Airway epithelial cell (primary cell): ENCODE measurements around the gene P3H1. TPM values are rescaled to one million over a fixed set of nuclear protein-coding genes. Genes with fewer than 3 reads are reported as not detected.

ENCODE experiments used
- total RNA-seq: library from RNA; depleted of rRNA; stranded (reverse); fragments of >200 nt; gene quantifications from 2 replicates; pipeline ENCODE4 v1.2.3, GENCODE V29; 2015

P3H1 gene, protein sequence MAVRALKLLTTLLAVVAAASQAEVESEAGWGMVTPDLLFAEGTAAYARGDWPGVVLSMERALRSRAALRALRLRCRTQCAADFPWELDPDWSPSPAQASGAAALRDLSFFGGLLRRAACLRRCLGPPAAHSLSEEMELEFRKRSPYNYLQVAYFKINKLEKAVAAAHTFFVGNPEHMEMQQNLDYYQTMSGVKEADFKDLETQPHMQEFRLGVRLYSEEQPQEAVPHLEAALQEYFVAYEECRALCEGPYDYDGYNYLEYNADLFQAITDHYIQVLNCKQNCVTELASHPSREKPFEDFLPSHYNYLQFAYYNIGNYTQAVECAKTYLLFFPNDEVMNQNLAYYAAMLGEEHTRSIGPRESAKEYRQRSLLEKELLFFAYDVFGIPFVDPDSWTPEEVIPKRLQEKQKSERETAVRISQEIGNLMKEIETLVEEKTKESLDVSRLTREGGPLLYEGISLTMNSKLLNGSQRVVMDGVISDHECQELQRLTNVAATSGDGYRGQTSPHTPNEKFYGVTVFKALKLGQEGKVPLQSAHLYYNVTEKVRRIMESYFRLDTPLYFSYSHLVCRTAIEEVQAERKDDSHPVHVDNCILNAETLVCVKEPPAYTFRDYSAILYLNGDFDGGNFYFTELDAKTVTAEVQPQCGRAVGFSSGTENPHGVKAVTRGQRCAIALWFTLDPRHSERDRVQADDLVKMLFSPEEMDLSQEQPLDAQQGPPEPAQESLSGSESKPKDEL
- 37.1 and 43.0 TPM in 2 replicates for total RNA-seq

DNA sequence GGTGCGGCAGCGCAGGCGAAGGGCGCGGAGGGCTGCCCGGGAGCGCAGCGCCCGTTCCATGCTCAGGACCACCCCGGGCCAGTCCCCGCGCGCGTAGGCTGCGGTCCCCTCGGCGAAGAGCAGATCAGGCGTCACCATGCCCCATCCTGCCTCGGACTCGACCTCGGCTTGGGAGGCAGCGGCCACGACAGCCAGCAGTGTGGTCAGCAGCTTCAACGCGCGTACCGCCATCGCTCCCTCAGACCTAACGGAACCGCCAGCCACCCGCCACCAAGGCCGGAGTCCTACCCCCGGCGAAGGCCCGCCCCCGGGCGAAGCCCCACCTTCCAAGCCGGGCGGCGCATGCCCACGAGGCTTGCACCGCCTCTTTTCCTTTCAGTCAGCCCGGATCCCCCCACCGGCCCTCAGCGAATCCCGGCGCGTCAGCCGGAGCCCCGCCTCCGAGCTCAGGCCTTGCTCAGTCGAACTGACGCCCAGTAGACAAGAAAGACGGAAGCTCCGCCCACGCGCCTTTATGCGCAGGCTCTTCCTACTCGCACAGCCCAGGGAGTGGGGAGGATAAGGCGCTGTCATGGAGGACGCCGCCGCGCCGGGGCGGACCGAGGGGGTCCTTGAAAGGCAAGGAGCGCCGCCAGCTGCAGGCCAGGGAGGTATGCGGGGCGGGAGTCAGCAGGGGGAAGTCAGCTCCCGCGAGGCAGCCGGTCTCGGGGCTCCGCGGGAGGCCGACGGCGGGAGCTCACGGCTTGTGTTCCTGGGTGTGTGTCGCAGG lies at the start of gene P3H1, which contains the start of gene C1orf50:
TSS of gene P3H1 (minus strand) at position 288 of the 769 bp plus-strand sequence. CDS start at position 231, 57 bp downstream.
TSS of gene C1orf50 (plus strand) at position 509 of the 769 bp plus-strand sequence. CDS start at position 572, 63 bp downstream.

DNA sequence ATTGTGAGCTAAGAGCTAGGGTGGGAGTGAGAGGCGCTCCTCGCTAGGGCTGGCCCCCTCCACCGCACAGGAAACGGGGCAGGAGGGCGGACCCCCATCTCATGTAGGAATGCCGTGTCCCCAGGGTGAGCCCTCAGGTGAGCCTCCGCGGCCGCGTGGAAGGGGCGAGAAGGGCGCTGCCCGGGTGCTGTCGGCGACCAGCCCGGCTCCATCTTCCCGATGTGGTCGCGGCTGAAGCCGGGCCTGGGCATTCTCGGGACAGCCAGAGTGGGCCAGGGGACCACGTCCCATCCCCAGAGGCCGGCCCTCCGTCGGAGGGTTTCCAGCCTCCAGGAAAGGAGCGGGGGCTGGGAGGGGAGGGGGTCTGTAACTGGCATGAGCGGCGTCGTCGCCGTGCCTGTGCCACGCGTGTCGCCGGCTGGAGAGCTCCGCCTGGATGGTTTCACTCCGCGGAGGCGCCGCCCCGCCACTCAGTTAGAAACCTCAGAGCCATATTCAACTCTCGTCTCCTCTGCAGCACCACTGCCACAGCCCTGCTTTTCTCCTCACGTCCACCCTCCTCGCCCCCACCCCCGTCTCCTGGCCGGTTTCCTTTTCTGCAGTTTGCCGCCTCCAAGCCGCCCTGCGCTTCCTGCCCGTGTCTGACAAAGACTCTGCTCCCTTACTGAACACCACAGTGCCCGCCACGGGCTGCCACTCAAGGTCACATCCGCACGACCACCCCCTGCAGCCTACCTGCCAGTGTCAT lies 18.3 kb upstream of the P3H1 start, which contains the start of gene TMEM269:
TSS of gene TMEM269 (plus strand) at position 46 of the 748 bp plus-strand sequence. CDS start 4,903 bp downstream, outside the sequence.

DNA sequence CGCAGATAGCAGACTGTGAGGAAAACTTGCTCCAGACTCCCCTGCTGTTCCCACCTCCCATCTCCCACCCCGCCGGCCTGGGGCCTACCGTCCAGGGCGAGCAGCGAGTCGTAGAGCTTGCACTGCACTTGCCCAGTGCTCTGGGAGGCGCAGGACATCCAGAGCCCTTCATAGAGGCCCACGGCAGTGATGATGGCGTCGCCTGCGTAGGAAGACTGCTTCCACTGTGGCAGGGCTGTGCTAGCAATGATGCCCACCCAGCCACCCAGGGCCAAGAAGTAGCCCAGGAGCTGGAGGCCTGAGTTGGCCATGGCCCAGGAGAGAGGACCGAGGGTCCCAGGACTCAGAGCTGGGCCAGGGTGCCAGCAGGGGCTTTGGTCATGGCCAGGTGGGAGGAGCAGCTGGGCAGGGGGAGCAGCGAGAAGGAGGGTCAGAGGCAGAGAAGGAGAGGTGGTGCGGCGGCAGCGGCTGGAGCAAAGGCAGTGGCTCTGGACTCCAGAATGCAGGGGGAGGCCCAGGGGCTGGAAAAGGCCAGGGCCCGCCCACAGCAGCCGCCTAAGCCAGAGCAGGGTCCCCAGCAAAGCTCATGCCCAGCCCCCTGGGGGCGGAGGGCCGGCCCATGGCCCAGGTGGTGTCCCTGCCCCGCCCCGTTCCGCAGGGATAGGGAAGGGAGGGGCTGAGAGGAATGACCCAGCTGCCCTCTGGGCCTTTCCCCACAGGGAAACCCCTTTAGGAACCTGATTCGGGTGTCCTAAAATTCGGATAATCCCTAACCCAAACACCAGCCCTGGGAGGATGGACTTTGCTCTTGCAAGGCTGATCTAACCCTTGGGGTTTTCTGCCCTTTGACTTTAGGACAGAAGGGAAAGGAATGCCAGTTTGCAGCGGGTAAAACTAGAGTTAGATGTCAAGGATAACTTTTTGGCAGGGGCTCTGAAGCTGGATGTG lies 26.8 kb downstream of the P3H1 start, which contains the start of gene CLDN19:
TSS of gene CLDN19 (minus strand) at position 484 of the 948 bp plus-strand sequence. CDS start at position 311, 173 bp downstream.

Other genes with a start within 250 kb of the P3H1 start
- 60.7 and 78.7 TPM in 2 replicates for gene PPIH, start 108.6 kb downstream of the P3H1 start, total RNA-seq
- gene YBX1, start 84.6 kb downstream of the P3H1 start, total RNA-seq = 693 and 948 TPM in 2 replicates
- 0.21 TPM in 1 of 2 replicates, not detected in the other for gene CLDN19, start 26.8 kb downstream of the P3H1 start, total RNA-seq
- gene C1orf50, start 221 bp upstream of the P3H1 start, total RNA-seq = 0.60 and 2.5 TPM in 2 replicates
- 0.05 and 0.07 TPM in 2 replicates for gene TMEM269, start 18.0 kb upstream of the P3H1 start, total RNA-seq
- gene ERMAP, start 50.1 kb upstream of the P3H1 start, total RNA-seq = 4.1 and 4.6 TPM in 2 replicates
- gene SVBP, start 50.4 kb upstream of the P3H1 start, total RNA-seq = 19.1 and 23.3 TPM in 2 replicates
- gene ZNF691, start 79.6 kb upstream of the P3H1 start, total RNA-seq = 8.0 and 9.4 TPM in 2 replicates
- gene SLC2A1, start 191.8 kb upstream of the P3H1 start, total RNA-seq = 1,064 and 1,733 TPM in 2 replicates